HCT116 (cell line): ENCODE measurements around the gene RGL3. TPM values are rescaled to one million over a fixed set of nuclear protein-coding genes. Genes with fewer than 3 reads are reported as not detected.
A peak's percentile ranks its signal among the peaks of the same experiment; 100 is the strongest.

ENCODE experiments used
- ATAC-seq: fragments of 200-7000 bp; cut with Tn5 transposase; 2 replicates; pipeline ENCODE4 v1.9.1; 2020; ENCODE audit warnings: mild to moderate bottlenecking, moderate library complexity
- BruUV-seq: library from RNA; stranded (reverse); fragments of 400-500 nt; replicated peaks from 2 replicates; lab custom pipeline; 2021; lab: Mats Ljungman, UMichigan
- CTCF ChIA-PET: fragments of 300-600 bp; sonication (Branson Sonifier 250); formaldehyde crosslinking; loops from one replicate; lab custom pipeline; 2021; ENCODE audit warnings: antibody characterized with exemption; lab: Charles Lee
- POLR2A ChIA-PET: fragments of 300-600, 350-600 bp; sonication (Branson Sonifier 250); formaldehyde crosslinking; loops from one replicate; lab custom pipeline; 2021; ENCODE audit warnings: antibody characterized with exemption; lab: Charles Lee
- RAD21 ChIA-PET, 2 experiments: fragments of 300-600 bp; sonication (Branson Sonifier 250); formaldehyde crosslinking; loops; one replicate each; lab custom pipeline; 2023; ENCODE audit warnings: low total read pairs in 2 of 2; ENCODE audit not compliant: uncharacterized antibody in 2 of 2, unreplicated experiment in 2 of 2, low non-redundant PET in 1 of 2; lab: Charles Lee
- DNase-seq: peaks from one replicate; pipeline ENCODE4 v3.0.0-alpha.2; 2010; ENCODE audit warnings: low read depth, low spot score
- H2AFZ ChIP-seq: fragments of 200-600 bp; shearing (Covaris generic), sonication (generic); 2 replicates; pipeline ENCODE4 v1.6.1; 2017; ENCODE audit warnings: low read depth, mixed run types, mixed read lengths, antibody characterized with exemption, low read length; ENCODE audit not compliant: poor library complexity, severe bottlenecking
- H3K27ac ChIP-seq: 2 replicates; pipeline ENCODE4 v1.5.1; 2012; ENCODE audit warnings: low read depth, low read length
- H3K27me3 ChIP-seq: fragments of 200-600 bp; sonication (generic); 2 replicates; pipeline ENCODE4 v1.6.1; 2016; ENCODE audit warnings: mixed run types, low read length, mixed read lengths; ENCODE audit not compliant: insufficient read depth
- H3K36me3 ChIP-seq, 2 experiments: fragments of 200-500 bp in 1 of 2; fragments of 200-600 bp in 1 of 2; sonication (Bioruptor generic) in 1 of 2; sonication (generic) in 1 of 2; 2 replicates each; pipeline versions ENCODE4 v1.5.1 to v1.6.1; 2014 to 2016; ENCODE audit warnings: low read length in 2 of 2, inconsistent platforms in 1 of 2, mixed read lengths in 1 of 2, mixed run types in 1 of 2; ENCODE audit not compliant: insufficient read depth in 2 of 2, control insufficient read depth in 1 of 2
- H3K4me1 ChIP-seq, 2 experiments: fragments of 200-600 bp in 1 of 2; sonication (generic) in 1 of 2; 2 replicates each; pipeline versions ENCODE4 v1.5.1 to v1.6.1; 2012 to 2017; ENCODE audit warnings: low read length in 2 of 2, inconsistent platforms in 1 of 2, mild to moderate bottlenecking in 1 of 2, mixed read lengths in 1 of 2, mixed run types in 1 of 2, moderate library complexity in 1 of 2; ENCODE audit not compliant: insufficient read depth in 2 of 2, control insufficient read depth in 1 of 2
- H3K4me2 ChIP-seq: fragments of 200-600 bp; sonication (generic); 2 replicates; pipeline ENCODE4 v1.6.1; 2017; ENCODE audit warnings: mixed run types, low read length, mixed read lengths
- H3K4me3 ChIP-seq, 2 experiments: fragments of 200-600 bp in 1 of 2; sonication (generic) in 1 of 2; replicated peaks in 1 of 2; 2 replicates each; pipeline ENCODE4 v1.5.1; 2011 to 2016; ENCODE audit warnings: low read length in 2 of 2, control low read depth in 1 of 2, low read depth in 1 of 2, mild to moderate bottlenecking in 1 of 2, mixed read lengths in 1 of 2, mixed run types in 1 of 2
- H3K79me2 ChIP-seq: fragments of 200-600 bp; sonication (generic); 2 replicates; pipeline ENCODE4 v1.6.1; 2017; ENCODE audit warnings: mild to moderate bottlenecking, mixed run types, low read length, moderate library complexity, mixed read lengths; ENCODE audit not compliant: insufficient read depth
- H3K9ac ChIP-seq: fragments of 200-600 bp; sonication (generic); 2 replicates; pipeline ENCODE4 v1.6.1; 2016; ENCODE audit warnings: low read length, mixed read lengths
- H3K9me2 ChIP-seq: fragments of 200-600 bp; sonication (generic), shearing (Covaris generic); 2 replicates; pipeline ENCODE4 v1.6.1; 2017; ENCODE audit warnings: mixed run types, mild to moderate bottlenecking, moderate library complexity; ENCODE audit not compliant: insufficient read depth
- H3K9me3 ChIP-seq, 2 experiments: fragments of 200-500 bp in 1 of 2; fragments of 200-600 bp in 1 of 2; sonication (Bioruptor generic) in 1 of 2; sonication (generic) in 1 of 2; 2 replicates each; pipeline ENCODE4 v1.6.1; 2014 to 2017; ENCODE audit warnings: low read length in 2 of 2, mixed read lengths in 2 of 2, inconsistent platforms in 1 of 2, low read depth in 1 of 2, mild to moderate bottlenecking in 1 of 2, mixed run types in 1 of 2, moderate library complexity in 1 of 2; ENCODE audit not compliant: control insufficient read depth in 1 of 2, insufficient read depth in 1 of 2
- H4K20me1 ChIP-seq: fragments of 200-600 bp; sonication (generic), shearing (Covaris generic); 2 replicates; pipeline ENCODE4 v1.6.1; 2017; ENCODE audit warnings: mixed run types, mild to moderate bottlenecking, moderate library complexity; ENCODE audit not compliant: insufficient read depth
- ATF3 ChIP-seq: IDR thresholded peaks from 2 replicates; pipeline ENCODE4 v1.6.1; 2012
- CEBPB ChIP-seq: IDR thresholded peaks from 2 replicates; pipeline ENCODE4 v1.6.1; 2012; ENCODE audit warnings: low read depth
- CTCF ChIP-seq, 3 experiments: fragments of 200-600 bp in 1 of 3; sonication (generic) in 1 of 3; IDR thresholded peaks in 2 of 3; conservative IDR thresholded peaks in 1 of 3; 2 replicates each; pipeline ENCODE4 v1.5.1; 2012 to 2017; ENCODE audit warnings: low read depth in 2 of 3, low read length in 2 of 3, antibody characterized with exemption in 1 of 3, borderline replicate concordance in 1 of 3, control low read depth in 1 of 3, mild to moderate bottlenecking in 1 of 3, mixed read lengths in 1 of 3, mixed run types in 1 of 3, moderate library complexity in 1 of 3; ENCODE audit not compliant: insufficient read depth in 1 of 3
- EGR1 ChIP-seq: IDR thresholded peaks from 2 replicates; pipeline ENCODE4 v1.6.1; 2012; ENCODE audit warnings: low read depth
- ELF1 ChIP-seq: IDR thresholded peaks from 2 replicates; pipeline ENCODE4 v1.6.1; 2012; ENCODE audit warnings: low read depth, borderline replicate concordance
- EZH2 ChIP-seq: fragments of 200-600 bp; sonication (generic); IDR thresholded peaks from 2 replicates; pipeline ENCODE4 v1.6.1; 2017; ENCODE audit warnings: antibody characterized with exemption, mixed run types
- FOSL1 ChIP-seq: IDR thresholded peaks from 2 replicates; pipeline ENCODE4 v1.6.1; 2012; ENCODE audit warnings: low read depth
- JUND ChIP-seq: IDR thresholded peaks from 2 replicates; pipeline ENCODE4 v1.6.1; 2012
- MAX ChIP-seq: IDR thresholded peaks from 2 replicates; pipeline ENCODE4 v1.6.1; 2012
- POLR2A ChIP-seq: IDR thresholded peaks from 2 replicates; pipeline ENCODE4 v1.7.0; 2011; ENCODE audit warnings: borderline replicate concordance; ENCODE audit not compliant: insufficient read depth, insufficient read length; ENCODE audit errors: extremely low read depth
- POLR2AphosphoS5 ChIP-seq: IDR thresholded peaks from 2 replicates; pipeline ENCODE4 v1.6.1; 2011; ENCODE audit warnings: mild to moderate bottlenecking, low read depth, low read length, moderate library complexity
- RAD21 ChIP-seq: IDR thresholded peaks from 2 replicates; pipeline ENCODE4 v1.6.1; 2012; ENCODE audit warnings: low read depth, mild to moderate bottlenecking
- SIN3A ChIP-seq: IDR thresholded peaks from 2 replicates; pipeline ENCODE4 v1.6.1; 2012; ENCODE audit warnings: low read depth
- SRF ChIP-seq: IDR thresholded peaks from 2 replicates; pipeline ENCODE4 v1.6.1; 2012; ENCODE audit warnings: low read depth
- TCF7L2 ChIP-seq: IDR thresholded peaks from 2 replicates; pipeline ENCODE4 v1.7.0; 2011; ENCODE audit warnings: borderline replicate concordance, inconsistent platforms; ENCODE audit not compliant: insufficient read depth, insufficient read length; ENCODE audit errors: extremely low read depth
- YY1 ChIP-seq: IDR thresholded peaks from 2 replicates; pipeline ENCODE4 v1.6.1; 2011; ENCODE audit warnings: low read length, low read depth, moderate library complexity, mild to moderate bottlenecking; ENCODE audit not compliant: insufficient replicate concordance; ENCODE audit errors: extremely low read depth
- ZBTB33 ChIP-seq: IDR thresholded peaks from 2 replicates; pipeline ENCODE4 v1.6.1; 2011; ENCODE audit warnings: mild to moderate bottlenecking, low read length, moderate library complexity; ENCODE audit not compliant: insufficient replicate concordance; ENCODE audit errors: extremely low read depth
- ZFX ChIP-seq: fragments of 450-650 bp; IDR thresholded peaks from 2 replicates; pipeline ENCODE4 v1.6.1; 2017
- ZNF274 ChIP-seq: fragments of 200-500 bp; sonication (Bioruptor generic); IDR thresholded peaks from 2 replicates; pipeline ENCODE4 v1.6.1; 2014; ENCODE audit warnings: mild to moderate bottlenecking, low read depth, low read length, inconsistent platforms
- intact Hi-C: fragments of 100-400 bp; cut with micrococcal nuclease; formaldehyde crosslinking; loops from 2 replicates; pipeline ENCODE4 v1.10.0; 2022
- total RNA-seq: library from RNA; stranded (reverse); gene quantifications from one replicate; pipeline ENCODE4 v1.2.1, GENCODE V29; 2021; ENCODE audit not compliant: unreplicated experiment

Gene RGL3
- total RNA-seq, 1 experiment from 2014 or later, result 99.2 TPM

- no peaks in the 10 kb centered on the region for H3K27me3 ChIP-seq
- H3K4me2 ChIP-seq, result peak overlapping the region; percentile 97
- H2AFZ ChIP-seq, result no peak overlapping the region
- H3K9me3 ChIP-seq, result no peaks in the 10 kb centered on the region
- ChIA-PET CTCF (interaction anchor here (0.6 to 4.4 kb wide), 34 partner anchors 10 to 439 kb away, joined by 3 to 48 read pairs (median 4); partner anchors contain the start of genes CCDC159, ECSIT, ODAD3 and PRKCSH), RAD21 (interaction anchor here (0.7 to 1.3 kb wide), 7 partner anchors 36 to 101 kb away, joined by 3 to 9 read pairs (median 3); partner anchors contain the start of genes PRKCSH (in 2 of the 2), ODAD3 (in 1 of the 2) and RGL3 (in 1 of the 2)), POLR2A (interaction anchor here (0.6 to 1.9 kb wide), 22 partner anchors 9 to 243 kb away, joined by 3 to 15 read pairs (median 4); partner anchors contain the start of genes CCDC159, ODAD3, PRKCSH and RAB3D)
- DNase-seq (peak; percentile 97), ATAC-seq (peak; percentile 70)
- no peaks in the 10 kb centered on the region for H4K20me1 ChIP-seq
- peak overlapping the region; percentile 81 for H3K27ac ChIP-seq
- H3K79me2 ChIP-seq, result peaks cover 4% of the 10 kb centered on the region; the same call in 1 of the 2 replicates
- no TSS peak for BruUV-seq
- intact Hi-C loops, result loop anchor here (1.0 to 5.0 kb wide), 2 partner anchors 54 to 89 kb away; partner anchors contain the start of genes ODAD3 and PRKCSH
- peak overlapping the region; percentile 79 for H3K9ac ChIP-seq
- H3K4me3 ChIP-seq, result peak overlapping the region; percentile 69 to 71
- H3K4me1 ChIP-seq, result peaks cover 48 to 80% of the 10 kb centered on the region in 2 experiments
- no peaks in the 10 kb centered on the region for H3K9me2 ChIP-seq
- H3K36me3 ChIP-seq, result no peaks in the 10 kb centered on the region
- TF ChIP-seq RAD21 (no peak), ELF1 (no peak), EZH2 (no peak), FOSL1 (no peak), ZNF274 (no peak), JUND (no peak), SRF (no peak), ZBTB33 (peak; percentile 50), ATF3 (no peak), YY1 (peak; percentile 25), POLR2AphosphoS5 (peak; percentile 94), CTCF (IDR thresholded peaks at IDR 0.05 in 2 of 3, conservative IDR thresholded peaks at IDR 0.05 in 1 of 3; ENCODE audit: borderline replicate concordance in 1 of 3, insufficient read depth in 1 of 3, low read depth in 2 of 3, low read length in 2 of 3) (peak in 2 of 3 experiments; percentile 67 to 70; a peak in 4 of 6 replicates), POLR2A (peak; percentile 95), SIN3A (no peak), EGR1 (no peak), TCF7L2 (peak; percentile 19), ZFX (0 out of 2 replicates have a peak, but pooled peaks have one; percentile 28), CEBPB (no peak), MAX (no peak)
Measured at GRCh38 chr19:11380653-11381537, 38.2 kb downstream of the RGL3 start.
